ENCODE results near the gene PICALM.
A peak's percentile ranks its signal among the peaks of the same experiment; 100 is the strongest.
"Not testable (repeated sequence)": the region's sequence is repeated elsewhere in the genome, so short reads cannot be mapped to it uniquely, and the experiment has no call there.

Gene PICALM

GRCh38 chr11:85934596-85935169 is 134.2 kb downstream of the PICALM start:
- no peak for DNase-seq

GRCh38 chr11:85930879-85931366 is 138.0 kb downstream of the PICALM start:
- peak; percentile 97 for DNase-seq

- not testable (repeated sequence) for DNase-seq
These were observed 142.2 kb downstream of the PICALM start for GRCh38 chr11:85926653-85927214.

- DNase-seq, result no peak
These were observed 145.4 kb downstream of the PICALM start for GRCh38 chr11:85923455-85923854.

- no peak for DNase-seq
These were observed 146.5 kb downstream of the PICALM start for GRCh38 chr11:85922367-85922766.

GRCh38 chr11:85918910-85919794 is 149.7 kb downstream of the PICALM start:
- DNase-seq, result no peak

GRCh38 chr11:85914425-85914824 is 154.5 kb downstream of the PICALM start:
- DNase-seq, result no peak

- no peak for DNase-seq
These were observed 155.4 kb downstream of the PICALM start for GRCh38 chr11:85913513-85913912.

- no peak for DNase-seq
These were observed 156.5 kb downstream of the PICALM start for GRCh38 chr11:85912414-85912813.
